ENCODE results near the gene LLGL1.
"Not testable (repeated sequence)": the region's sequence is repeated elsewhere in the genome, so short reads cannot be mapped to it uniquely, and the experiment has no call there.

The LLGL1 gene

DNA sequence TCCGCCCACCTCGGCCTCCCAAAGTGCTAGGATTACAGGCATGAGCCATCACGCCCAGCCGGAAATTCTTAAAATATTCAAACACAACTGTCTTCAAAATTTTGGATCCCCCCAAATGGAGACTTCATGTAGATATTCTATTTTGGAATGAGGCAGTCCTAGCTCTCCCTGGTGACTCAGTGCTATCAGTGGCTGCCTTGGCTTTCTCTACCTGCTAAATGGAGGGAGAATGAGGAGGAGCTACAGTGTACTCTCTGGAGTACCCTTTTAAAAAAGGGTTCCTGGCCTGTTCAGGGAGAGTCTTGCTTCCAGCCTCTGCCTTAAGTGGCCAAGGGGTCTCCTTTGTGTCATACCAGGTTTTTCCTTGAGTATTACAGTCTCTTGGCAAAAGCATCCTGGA is 31.0 kb upstream of the LLGL1 start:
- DNase-seq (ENCODE audit: low spot score), result no peak

DNA sequence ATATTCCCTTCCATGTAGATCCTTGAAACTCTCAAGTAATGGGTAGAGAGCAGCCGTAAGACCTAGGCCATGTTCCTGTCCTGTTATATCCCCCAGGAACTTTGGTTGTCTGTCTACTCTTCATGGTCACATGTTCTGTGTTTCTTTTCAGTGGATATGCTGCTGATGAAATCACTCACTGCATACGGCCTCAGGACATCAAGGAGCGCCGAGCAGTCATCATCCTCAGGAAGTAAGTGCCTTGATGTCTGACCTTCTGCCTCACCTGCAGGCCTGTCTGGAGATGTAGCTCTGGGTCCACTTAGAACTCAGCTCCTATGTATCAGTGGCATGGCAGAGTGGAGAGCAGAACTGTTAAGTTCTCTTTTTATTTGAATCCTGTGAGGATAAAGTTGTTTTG is 30.6 kb upstream of the LLGL1 start:
- DNase-seq (ENCODE audit: low spot score), result no peak

GRCh38 chr17:18195246-18195645 is 30.2 kb upstream of the LLGL1 start:
- DNase-seq (ENCODE audit: low spot score), result no peak

DNA sequence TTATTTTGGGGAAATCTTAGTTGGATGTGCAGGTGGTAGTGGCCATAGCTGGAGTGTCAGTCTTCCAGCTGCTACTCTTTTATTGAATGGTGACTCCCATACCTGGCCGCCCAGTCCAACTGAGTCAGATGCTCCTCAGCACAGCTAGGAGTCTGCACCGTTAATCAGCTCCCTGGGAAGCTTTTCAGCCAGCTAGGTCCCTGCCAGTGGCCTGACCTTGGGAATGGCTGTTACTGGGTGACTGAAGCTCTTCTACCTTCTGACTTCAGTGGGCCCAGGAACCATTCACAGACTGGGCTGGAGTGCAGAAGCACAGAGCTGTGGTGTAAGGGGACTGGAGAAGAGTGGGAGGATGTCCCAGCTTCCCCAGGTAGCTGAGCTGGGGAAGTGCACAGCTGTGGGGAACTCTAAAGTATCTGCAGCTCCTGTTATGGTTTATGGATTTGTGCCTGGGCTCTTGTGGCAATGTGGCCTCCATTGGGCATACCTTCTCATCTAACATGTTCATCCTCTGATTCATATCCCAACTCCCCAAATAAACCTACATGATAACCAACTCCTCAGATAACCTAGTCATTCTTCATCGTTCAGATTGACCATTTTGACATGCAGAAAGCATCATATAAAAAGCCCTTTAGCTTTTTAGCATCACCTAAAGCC is 27.8 kb upstream of the LLGL1 start:
- DNase-seq (ENCODE audit: low spot score), result no peak

DNA sequence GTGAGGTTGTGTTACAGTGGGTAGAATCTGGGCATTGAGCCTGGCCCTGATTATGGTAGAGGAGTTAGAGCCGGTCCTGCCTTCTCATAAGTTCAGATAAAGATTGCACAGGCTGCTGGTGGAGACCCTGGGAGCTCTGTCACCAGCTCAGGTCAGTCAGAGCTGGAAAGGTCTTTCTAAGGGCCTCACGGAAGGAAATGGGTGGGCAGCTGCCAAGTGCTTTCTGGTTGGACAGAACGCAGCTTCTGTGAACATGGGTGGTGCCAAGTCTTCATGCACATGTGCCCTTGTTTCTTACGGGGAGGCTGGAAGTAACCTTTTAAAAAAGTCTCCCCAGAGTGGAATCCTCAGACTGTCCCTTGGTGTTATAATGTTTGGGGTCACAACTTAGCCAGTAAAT is 26.9 kb upstream of the LLGL1 start:
- DNase-seq (ENCODE audit: low spot score), result no peak

DNA sequence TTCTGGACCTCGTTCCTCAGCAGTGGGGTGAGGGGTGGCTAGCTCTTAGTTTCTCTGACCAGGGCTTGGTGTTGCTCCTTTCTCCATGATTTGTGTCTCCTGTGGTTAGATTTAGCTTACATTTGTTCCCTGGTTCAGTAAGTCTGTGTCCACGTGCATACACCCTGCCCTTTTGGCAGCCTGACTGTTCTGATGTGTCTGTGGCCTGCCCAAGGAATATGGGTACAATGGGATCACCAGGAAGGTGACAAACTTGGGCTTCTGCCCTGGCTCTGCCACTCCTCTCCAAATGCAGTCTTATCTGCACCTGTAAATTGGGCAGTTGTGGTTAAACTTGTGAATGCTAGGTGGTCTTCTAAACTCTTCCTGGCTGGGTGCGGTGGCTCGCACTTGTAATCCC is 24.3 kb upstream of the LLGL1 start:
- DNase-seq (ENCODE audit: low spot score), result no peak

DNA sequence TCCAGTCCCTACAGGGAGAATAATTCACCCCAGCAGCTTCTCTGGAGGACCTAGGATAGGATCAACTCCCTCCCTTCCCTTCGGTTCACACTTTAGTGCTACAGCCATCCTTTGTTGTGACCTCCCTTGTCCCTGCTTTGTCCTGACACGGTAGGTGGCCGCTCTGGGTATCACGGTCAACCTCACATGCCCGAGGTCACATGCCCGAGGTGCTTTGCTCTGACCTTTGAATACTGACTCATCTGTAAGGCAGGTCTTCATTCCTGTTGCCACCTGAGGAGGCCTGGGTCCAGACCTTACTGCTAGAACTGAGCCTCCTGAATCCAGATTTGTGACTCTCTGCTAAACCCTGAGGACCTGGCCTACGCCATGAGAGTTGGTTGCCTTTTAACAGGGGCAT is 22.1 kb upstream of the LLGL1 start:
- no peak for DNase-seq (ENCODE audit: low spot score)

GRCh38 chr17:18205861-18206260 is 19.6 kb upstream of the LLGL1 start:
- no peak for DNase-seq (ENCODE audit: low spot score)

DNA sequence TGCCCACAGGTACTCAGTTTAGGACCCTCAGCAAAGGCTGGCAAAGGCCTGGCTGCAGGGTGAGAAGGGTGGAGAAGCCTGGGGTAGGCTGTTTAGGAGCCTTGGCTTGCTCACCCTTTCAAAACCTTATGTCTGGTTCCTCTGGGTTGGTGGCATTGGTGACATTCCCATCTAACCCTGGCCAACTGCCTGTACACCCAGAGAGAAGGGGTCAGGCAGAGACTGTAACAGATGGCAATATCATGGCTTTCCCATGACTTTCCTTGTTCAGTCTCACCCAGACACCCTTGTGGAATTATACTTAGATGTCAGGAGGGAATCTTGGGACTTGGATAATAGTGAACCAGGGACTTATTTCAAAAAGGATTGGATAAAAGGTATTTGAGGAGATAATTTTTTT is 18.5 kb upstream of the LLGL1 start:
- DNase-seq (ENCODE audit: low spot score), result no peak

DNA sequence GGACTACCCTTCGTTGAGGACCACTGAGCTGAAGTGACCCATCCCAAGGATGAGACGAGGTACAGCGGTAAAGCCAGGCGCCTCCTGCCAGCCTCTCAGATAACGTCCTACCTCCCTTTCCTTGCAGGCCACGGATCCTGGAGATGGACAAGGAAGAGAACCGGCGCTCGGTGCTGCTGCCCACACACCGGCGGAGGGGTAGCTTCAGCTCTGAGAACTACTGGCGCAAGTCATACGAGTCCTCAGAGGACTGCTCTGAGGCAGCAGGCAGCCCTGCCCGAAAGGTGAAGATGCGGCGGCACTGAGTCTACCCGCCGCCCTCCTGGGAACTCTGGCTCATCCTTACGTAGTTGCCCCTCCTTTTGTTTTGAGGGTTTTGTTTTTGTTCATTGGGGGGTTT is 17.3 kb upstream of the LLGL1 start:
- DNase-seq (ENCODE audit: low spot score), result no peak

DNA sequence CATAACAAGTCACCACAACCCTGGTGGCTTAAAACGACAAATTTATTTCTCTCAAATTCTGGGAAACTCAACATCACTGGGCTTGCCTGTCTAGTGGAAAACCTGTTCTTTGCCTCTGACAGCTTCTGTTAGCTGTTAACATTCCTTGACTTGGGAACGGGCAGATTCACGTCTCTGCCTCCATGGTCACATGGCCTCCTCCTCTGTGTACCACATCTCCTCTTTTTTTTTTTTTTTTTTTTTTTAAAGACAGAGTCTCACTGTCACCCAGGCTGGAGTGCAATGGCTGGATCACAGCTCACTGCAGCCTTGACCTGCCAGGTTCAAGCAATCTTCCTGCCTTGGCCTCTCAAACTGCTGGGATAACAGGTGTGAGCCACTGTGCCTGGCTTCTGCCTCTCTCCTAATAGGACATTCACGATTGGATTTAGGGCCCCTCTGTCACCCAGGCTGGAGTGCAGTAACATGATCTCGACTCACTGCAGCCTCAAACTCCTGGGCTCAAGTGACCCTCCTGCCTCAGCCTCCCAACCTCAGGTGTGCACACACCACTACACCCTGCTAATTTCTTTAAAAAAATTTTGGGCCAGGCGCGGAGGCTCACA is 11.7 kb upstream of the LLGL1 start:
- no peak for DNase-seq (ENCODE audit: low spot score)

- DNase-seq (ENCODE audit: low spot score), result not testable (repeated sequence)
These were observed 8.5 kb upstream of the LLGL1 start for GRCh38 chr17:18216906-18217305.

GRCh38 chr17:18217412-18218015 is 7.9 kb upstream of the LLGL1 start:
- no peak for DNase-seq (ENCODE audit: low spot score)

- no peak for DNase-seq (ENCODE audit: low spot score)
These were observed 6.5 kb upstream of the LLGL1 start for GRCh38 chr17:18218756-18219415.

DNA sequence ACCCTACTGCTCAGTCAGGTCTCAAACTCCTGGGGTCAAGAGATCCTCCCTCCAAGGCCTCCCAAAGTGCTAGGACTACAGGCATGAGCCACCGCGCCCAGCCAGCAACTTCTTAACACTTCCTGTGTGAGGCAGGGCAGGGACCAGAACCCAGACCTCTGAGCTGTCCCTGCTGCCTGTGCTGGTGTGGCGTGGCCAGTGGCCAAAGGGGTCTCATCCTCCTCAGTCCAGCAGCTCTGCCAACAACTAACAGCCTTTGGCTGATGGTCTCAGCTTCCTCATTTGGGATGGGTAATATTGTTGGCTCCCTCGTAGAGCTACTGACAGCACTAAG is 1.4 kb upstream of the LLGL1 start:
- no peak for DNase-seq (ENCODE audit: low spot score)

- no peak for DNase-seq (ENCODE audit: low spot score)
These were observed 881 bp upstream of the LLGL1 start for GRCh38 chr17:18224387-18225120.

DNA sequence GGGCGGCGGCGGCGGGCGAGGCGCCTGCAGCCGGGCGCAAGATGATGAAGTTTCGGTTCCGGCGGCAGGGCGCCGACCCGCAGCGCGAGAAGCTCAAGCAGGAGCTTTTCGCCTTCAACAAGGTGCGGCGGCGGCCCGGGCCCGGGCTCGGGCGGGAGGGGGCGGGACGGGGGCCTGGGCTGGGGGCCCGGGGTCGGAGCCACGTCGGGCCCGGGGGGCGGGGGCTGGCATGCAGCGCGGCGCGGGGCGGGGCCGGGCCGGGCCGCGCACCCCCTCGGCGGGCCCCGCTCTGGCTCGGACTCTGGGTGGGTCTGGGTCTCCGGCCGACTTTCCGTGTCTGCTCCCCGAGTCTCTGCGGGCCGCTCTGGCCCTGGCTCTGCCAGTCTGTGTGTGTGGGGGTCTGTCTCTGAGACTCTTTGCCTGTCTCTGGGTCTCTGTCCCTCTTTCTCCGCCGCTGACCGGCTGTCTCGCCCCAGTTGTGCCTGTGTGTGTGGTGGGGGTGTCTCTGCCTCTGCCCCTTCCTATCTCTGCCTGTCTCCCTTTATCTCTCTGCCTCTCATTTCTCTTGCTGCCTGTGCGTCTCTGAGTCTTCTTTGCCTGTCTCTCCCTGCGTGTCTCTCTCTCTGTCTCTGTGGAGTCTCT is 328 bp downstream of the LLGL1 start:
- DNase-seq (ENCODE audit: low spot score), result no peak

GRCh38 chr17:18226284-18226945 is 980 bp downstream of the LLGL1 start:
- no peak for DNase-seq (ENCODE audit: low spot score)

DNA sequence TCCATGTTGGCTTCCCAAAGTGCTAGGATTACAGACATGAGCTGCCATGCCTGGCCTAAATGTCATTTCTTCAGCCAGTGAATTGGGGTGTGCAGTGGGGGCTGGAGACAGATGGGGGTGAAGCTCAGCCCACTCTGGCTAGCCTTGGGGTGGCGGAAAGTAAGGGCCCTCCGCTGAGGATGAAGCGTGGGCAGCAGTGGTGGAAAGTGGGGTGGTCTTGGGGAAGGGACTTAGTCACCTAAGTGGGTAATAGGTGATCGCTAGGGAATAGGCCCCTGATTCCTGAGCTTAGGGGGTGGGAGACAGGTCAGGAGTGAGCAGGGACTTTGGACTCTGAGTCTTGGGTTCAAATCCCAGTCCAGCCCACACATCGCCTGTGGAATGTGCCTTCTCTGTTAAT is 2.2 kb downstream of the LLGL1 start:
- no peak for DNase-seq (ENCODE audit: low spot score)

DNA sequence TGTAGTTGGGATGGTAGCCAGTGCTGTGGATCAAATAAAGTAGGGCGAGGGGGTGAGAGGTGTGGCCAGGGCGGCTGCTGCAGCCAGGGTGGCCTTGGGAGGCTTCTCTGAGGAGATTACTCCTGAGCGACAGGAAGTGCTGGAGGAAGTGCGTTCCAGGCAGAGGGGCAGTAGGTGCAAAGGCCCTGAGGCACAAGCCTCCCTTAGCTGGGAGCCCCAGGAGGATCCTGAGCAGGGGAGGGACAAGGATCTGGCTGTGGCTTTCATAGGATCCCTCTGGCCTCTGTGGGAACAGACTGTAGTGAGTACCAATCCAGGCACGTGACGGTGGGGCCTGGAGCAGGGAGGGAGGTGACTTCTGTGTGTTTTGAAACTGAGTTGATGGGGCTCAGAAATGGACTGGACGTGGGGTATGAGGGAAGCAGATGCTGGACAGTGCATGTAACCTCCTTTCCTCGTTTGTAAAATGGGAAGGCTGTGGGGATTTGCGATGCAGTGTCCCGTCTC is 2.8 kb downstream of the LLGL1 start:
- DNase-seq (ENCODE audit: low spot score), result no peak

- DNase-seq (ENCODE audit: low spot score), result no peak
These were observed 3.8 kb downstream of the LLGL1 start for GRCh38 chr17:18229254-18229653.

All from putamen (tissue), 1 donor.